Measurements from ENCODE around the gene SYT1.

SYT1 gene

GRCh38 chr12:79067977-79068376 lies 203.4 kb downstream of the SYT1 start:
- no peak for DNase-seq

DNA sequence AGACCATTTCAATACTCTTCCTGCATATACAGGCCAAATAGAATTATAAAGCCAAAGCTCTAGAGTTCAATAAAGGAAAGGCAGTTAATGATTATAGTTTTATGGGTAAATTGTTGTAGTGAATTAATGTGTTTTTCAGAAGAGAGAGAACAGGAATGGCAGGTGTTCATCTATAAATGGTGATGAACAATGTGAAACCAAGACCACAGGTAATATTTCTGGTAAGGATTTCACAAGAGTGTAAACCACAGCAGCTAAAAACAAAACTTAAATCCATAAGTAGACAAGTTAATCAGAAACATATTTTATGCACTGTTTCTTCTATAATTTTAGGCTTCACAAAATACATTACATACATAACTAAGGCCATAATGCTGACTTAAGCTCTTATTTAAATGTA lies 204.4 kb downstream of the SYT1 start:
- no peak for DNase-seq

- no peak for DNase-seq
Observed at GRCh38 chr12:79071498-79071897, 206.9 kb downstream of the SYT1 start.

- no peak for DNase-seq
Observed at GRCh38 chr12:79073506-79073905, 208.9 kb downstream of the SYT1 start.

- DNase-seq, result no peak
Observed at GRCh38 chr12:79082595-79082994, 218.0 kb downstream of the SYT1 start.

- DNase-seq, result no peak
Observed at GRCh38 chr12:79083181-79083580, 218.6 kb downstream of the SYT1 start.

DNA sequence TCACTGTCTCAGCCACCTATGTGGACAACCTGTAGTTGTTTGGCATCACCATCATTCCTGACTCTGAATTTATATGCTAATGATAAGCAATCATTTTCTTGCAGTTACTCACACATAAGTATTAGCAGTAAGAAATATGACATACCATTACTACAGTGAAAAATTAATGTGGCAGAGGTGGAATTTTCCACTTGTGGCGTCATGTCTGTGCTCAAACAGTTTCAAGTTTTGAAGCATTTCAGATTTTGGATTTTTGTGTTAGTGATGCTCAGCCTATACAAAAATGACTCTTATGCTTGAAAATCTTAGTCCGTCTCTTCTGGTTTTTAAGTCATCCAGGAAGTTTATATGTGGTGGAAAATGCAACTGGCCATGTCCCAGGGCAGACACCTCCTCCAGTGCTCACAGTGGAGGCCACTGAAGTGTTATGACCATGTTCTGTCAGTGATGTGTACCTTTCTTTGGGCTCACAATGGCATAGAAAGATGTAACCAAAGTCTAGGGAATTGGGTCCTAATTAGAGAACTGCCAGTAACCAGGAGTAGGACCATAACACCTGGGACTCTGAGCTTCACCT lies 220.6 kb downstream of the SYT1 start:
- DNase-seq, result no peak

DNA sequence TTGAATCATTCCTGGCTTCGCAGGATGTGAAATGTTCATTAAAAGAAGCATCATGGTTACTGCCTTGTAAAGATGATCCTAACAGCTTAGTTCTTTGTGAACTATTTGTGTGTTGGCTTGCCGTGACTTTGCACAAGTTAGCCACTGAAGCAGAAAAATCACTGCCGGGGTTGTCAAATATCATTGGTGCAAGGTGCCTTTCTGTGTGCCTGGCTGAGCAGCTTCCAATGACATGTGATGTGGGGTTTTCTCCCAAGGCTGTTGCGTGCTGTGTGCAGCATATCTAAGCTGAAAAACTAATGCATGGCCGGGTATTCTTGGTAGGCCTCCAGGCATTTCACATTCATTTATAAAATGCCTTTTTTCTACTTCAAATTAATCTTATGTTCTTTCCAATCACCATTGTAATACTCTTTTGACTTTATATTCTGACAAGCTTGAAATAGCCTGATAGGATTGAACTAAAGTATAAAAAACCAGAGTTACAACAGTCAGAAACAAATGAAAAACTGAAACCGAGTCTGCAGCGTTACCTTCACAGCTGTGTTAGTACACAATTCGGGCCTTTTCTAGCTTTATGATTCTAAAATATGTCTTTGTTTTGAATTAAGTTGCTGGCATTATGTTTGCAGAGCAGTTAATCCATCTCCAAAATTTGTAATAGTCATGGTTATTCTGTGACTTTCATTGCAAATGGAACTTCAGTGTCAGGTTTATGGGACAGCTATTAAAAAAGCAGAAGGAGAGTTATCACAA lies 222.1 kb downstream of the SYT1 start:
- DNase-seq, result no peak

DNA sequence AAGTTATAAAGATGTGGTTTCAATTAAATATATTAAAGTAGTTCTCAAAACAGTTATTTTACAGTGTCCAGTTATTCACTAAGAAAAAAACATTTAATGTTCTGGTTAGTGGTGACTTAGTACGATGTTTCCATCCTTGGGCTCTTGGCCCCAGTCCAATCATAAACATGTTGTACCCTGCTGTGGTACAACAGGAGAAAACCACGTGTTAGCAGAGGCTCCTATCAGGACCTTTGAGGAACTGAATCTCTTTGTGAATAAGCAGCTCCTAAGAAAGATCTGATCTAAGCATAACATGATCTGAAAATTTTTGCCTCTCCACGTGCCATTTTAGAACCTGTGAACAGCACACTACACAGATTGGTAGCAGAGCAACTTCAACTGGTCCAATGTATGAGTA lies 234.0 kb downstream of the SYT1 start:
- no peak for DNase-seq

DNA sequence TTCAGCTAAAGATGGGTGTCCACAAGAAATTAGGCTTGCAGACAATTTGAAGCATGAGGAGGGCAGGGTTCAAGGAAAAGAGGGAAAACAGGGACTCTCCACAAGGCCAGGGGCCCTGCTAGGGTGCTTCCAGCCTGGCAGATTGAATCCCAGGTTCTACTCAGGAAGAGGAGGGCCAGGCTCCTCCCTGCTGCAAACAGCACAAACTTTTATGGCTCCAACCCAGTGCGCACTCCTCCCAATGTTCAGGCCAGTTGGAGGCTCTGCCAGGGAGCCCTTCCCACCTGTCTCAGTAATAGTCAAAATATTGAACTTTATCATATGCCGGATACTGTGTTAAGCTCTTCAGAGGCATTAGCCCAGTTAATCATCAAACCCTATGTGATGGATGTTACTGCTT lies 244.4 kb downstream of the SYT1 start:
- DNase-seq, result no peak

DNA sequence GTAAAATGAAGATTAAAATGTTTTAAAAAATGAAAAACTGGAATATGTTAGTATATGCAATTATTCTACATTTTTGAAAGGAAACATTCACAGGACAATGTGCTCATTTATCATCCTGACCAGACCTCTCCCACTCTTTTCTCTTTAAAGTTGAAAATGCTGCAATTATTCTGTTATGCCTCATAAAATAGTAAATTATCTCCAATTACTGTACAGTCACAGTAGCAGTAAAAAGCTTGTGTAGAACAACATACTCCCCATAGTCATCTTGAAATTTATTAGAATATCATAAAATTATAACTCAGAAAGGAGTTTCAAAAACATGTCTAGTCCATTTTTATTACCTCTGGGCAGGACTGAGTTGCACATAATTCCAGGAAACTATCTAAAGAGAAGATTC lies 250.3 kb downstream of the SYT1 start:
- DNase-seq, result no peak

DNA sequence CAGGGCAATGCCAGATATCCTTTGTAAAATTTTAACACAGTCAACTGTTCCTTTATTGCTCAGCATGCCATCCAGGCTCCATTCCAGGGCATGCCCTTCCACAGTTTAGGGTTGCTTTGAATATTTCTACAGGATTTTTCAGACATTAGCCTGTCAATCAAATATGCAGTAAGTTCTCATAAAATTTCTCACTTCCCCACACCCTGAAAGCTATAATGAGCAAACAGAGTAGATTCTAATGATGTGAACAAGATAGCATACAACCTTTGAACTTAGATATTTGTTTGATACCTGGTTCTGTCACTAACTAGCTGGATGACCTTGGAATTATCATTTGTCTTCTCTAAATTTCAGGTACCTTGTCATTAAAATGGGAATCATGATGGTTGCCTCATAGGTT lies 251.2 kb downstream of the SYT1 start:
- no peak for DNase-seq

DNA sequence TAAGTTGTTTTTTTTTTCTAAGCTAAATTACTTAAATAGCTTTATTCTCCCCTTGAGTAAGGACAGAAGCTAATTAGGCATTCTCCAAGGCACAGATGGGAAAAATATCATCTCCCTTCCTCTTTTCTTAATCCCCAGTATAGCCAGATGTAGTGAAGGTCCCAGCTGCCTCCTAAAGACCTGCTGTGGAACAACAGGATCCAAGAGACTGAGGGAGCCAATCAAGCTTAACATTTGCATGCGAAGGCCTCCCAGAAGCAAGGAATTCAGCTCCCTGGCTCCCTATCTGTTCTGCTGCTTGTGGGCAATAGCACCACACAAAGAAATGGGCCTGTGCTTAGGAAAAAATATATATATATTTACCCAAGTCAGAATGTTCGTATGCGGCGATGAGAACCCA lies 255.2 kb downstream of the SYT1 start:
- DNase-seq, result no peak

DNA sequence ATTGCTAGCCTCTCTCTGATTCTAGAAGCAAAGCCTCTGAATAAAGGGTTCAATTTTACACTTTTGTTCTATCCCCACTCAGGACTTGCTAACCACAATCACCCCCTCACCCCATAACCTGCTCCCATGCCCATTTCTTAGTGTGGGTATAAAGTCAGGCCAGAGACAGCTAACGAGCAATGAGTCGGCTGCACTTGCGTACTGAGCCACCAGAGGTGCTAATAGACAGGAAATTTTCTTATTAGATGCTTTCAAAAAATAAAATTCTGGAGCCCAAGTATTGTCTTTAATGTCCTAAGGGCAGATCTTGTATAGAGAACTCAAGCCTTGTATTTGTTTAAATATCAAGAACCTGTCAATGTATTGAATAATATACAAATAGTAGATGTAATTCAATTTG lies 256.9 kb downstream of the SYT1 start:
- DNase-seq, result no peak

- no peak for DNase-seq
Observed at GRCh38 chr12:79124385-79124784, 259.8 kb downstream of the SYT1 start.

DNA sequence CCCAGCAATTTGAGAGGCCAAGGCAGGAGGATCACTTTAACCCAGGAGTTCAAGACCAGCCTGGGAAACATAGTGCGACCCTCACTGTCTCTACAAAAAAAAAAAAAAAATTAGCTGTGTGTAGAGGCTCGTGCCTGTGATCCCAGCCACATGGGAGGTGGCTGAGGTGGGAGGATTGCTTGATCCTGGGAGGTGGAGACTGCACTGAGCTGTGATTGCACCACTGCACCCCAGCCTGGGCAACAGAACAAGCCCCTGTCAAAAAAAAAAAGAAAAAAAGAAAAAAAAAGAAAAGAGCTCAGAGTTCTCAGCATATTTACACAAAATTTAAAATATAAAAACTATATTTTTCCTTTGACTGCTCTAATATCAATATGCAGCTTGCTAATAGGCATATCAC lies 260.8 kb downstream of the SYT1 start:
- no peak for DNase-seq

DNA sequence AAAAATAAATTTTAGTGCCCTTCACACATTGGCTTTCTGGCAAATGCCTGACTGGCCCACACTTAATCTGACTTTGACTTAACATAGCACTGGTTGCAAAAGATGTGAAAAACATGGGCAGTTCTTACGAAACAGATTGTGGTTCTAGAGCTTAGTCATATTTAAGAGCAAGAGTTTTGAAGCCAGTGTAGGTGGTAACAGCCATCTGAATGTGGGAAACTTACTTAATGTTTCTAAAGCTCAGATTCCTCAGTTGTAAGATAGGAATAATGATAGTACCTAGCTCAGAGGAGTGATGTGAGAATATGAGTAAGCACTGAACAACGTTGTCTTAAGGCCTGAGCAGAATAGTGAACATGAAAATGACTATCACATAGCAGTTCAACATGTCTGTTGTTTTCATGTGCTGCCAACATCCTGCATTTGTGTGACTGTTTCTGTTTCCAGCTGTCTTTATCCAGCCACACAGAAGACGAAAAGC lies 262.7 kb downstream of the SYT1 start:
- DNase-seq, result no peak

DNA sequence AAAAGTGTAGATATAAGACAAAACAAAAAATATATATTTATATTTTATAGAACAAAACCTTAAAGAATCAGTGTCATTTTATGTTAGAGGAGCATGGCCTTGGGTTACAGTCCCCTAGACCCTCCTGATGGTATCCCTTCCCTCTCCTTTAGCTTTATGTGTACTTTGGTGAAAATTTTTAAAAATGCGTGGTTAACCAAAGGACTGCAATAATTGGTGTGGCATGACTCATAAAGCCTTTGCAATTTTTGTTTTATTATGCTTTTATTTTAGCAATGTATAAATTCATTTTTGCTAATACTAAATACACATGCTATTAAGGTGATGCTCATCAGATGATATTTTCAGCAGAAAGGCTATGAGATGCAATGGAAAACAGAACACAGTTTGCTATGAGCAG lies 264.4 kb downstream of the SYT1 start:
- no peak for DNase-seq

GRCh38 chr12:79138872-79139271 lies 274.3 kb downstream of the SYT1 start:
- DNase-seq, result no peak

DNA sequence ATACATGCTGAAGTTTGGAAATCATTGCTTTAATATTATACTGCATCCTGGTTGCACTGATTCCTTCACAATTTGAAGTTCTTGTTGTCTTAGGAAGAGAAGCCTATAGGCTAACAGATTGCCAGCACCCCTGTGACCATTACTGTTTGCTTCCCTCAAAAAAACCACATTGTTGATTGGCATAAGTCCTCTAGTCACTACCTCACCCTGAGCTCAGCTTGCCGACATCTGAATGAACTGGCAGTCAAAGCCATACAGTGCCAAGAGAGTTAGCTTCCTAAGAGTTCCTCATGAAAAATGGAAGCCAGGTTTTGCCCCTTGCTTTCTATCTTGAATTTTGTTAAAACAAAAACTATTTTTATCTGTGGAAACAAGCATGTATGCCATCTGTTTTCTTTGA lies 276.1 kb downstream of the SYT1 start:
- DNase-seq, result no peak

GRCh38 chr12:79141776-79142175 lies 277.2 kb downstream of the SYT1 start:
- DNase-seq, result no peak

DNA sequence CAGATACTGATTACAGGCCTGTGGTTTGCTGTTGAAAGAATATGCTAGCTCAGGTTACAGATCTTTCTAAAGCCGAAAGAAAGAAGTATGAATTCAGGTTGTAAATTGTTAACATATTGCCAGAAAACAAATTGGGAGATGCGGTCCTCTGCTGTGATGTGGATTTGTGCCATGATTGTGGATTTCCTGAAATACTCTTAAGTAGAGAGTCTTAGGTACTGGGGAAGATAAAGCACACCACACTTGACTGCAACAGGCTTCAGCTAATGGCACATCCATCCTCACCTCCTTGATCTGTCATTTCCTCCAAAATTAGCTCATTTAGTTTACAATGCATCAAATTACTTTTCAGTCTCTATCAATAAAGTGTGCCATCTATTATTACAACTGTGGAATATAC lies 279.2 kb downstream of the SYT1 start:
- no peak for DNase-seq

DNA sequence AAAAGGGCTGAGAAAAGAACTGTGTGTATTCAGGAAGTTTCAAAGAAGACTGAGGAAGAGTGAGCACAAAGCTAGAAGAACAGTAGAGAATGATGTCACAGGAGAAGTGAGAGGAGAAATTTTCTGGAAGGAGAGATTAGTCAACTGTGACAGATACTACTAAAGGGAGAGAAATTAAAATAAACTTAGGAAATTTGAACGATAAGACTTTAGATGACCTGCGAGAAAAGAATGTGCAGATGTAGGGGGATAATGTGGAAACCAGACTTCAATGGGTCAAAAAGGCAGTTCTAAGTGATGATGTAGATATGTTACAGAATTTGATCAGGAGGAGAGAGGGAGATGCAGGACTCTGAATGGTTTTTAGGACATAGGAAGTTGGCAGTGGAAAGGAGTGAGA lies 287.4 kb downstream of the SYT1 start:
- DNase-seq, result no peak

GRCh38 chr12:79155683-79156082 lies 291.1 kb downstream of the SYT1 start:
- DNase-seq, result no peak

GRCh38 chr12:79156846-79157463 lies 292.4 kb downstream of the SYT1 start:
- DNase-seq, result no peak

All from activated CD4-positive, alpha-beta T cell treated with anti-CD3 and anti-CD28 coated beads for 1 hour (primary cell).